NCI-H748 treated with DMSO at 0.1 percent for 48 hours (cell line): ENCODE measurements around the gene CHD2.

ENCODE experiments used
- DNase-seq: peaks from one replicate; lab custom pipeline; 2025; lab: John Stamatoyannopoulos, UW

CHD2 gene

DNA sequence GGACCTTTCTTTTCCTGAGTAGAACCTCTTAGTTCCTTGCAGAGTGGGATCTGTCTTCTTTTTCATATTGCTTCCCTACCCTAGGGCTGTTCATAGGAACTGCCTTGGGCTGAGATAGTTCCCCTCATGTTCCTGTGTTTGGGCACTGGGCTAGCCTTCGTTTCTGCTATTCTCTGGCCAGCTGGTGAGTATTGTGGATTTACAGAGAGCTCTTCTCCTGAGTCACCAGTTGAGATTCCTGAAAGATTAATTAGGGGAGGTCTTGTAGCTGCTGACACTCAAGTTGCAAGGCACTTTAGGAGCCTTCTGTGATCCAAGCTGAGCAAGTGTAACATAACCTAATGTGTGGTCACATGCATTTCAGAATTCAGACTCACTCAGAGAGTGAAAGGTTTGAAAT is 30.7 kb downstream of the CHD2 start:
- no peak for DNase-seq

DNA sequence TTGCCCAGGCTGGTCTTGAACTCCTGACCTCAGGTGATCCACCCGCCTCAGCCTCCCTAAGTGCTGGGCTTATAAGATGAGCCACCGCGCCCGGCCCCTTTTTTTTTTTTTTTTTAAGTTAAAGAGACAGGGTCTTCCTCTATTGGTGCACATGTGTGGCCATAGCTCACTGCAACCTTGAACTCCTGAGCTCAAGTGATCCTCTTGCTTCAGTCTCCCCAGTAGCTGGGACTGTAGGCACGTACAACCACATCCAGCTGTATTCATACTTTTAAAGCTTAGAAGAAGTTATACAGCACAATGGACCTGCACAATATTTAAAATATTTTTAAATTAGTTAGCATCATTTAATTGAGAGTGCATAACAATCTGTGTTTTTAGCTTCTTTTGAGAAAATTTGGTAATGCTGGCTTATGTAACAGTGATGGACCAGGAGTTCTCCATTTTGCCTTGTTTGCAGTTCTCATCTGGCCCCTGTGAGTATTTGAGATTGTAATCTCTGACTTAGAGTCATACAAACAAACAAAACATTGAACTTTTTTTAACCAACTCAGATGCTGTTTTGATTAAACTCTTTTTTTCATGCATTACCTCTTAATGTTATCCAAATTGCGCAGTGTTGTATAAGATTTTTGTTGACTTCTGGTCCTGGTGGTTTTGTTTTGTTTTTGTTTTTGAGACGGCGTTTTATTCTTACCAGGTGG is 33.0 kb downstream of the CHD2 start:
- DNase-seq, result no peak

DNA sequence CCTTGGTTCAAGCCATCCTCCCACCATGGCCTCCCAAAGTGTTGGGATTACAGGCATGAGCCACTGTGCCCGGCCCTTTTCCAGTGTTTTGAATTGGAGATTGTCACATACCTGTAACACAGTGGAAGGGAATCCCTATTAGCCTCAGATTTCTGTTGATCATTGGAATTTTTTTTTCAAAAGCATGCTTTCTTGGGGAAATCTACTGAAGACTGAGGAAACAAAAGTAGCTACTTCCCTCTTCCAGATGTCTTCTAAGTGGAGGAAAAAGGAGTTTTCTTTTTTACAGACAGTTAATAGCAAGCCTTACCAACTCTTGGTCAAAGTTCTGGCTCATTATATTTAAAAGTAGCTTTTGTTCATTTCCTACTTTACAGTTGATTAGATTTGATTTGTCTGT is 33.7 kb downstream of the CHD2 start:
- no peak for DNase-seq

DNA sequence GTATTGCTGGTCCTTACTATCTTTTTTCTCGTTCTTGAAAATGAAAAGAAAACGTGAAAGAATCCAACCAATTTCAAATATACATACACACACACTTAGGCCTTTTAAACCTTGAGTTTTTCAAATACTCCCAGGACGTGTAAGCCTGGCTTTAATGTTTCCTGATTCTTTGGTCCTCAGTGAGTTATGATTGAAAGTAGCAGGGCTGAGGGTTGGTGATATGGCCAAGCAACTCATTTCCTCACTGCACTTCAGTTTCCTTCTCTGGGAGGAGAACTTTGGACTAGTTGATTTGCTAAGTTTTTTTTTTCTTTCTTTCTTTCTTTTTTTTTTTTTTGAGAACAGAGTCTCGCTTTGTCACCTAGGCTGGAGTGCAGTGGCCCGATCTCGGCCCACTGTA is 34.6 kb downstream of the CHD2 start:
- no peak for DNase-seq

DNA sequence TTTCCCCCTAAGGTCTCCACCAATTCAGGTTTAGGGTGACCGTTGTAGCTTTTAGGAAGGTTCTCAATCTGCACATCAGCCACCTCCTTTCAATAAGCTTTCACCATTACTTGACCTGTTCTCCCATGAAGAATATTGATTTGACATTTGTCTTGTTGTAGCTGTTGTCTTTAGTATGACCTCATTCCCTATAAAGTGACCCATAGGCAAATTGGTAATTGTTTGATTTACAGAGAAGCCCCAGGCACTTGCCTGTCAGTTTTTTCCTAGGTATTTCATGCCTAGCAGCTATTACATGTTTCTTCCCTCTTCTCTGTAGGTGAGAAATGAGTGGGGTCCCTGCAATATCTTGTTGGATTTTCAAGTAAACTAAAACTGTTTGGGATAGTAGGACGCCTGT is 36.0 kb downstream of the CHD2 start:
- DNase-seq, result no peak

DNA sequence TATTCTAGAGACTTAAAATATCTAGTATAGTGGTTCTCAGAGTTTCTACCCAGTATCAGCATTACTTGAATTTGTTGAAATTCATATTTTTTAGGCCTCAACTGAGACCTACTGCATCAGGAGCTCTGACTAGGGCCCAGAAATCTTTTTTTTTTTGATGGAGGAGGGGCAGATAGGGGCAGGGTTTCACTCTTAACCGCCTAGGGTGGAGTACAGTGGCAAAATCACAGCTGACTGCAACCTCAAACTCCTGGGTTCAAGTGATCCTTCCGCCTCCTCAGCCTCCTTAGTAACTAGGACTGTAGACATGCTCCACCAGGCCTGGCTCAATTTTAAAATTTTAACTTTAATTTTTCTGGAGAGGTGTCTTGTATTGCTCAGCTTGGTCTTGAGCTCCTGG is 36.6 kb downstream of the CHD2 start:
- DNase-seq, result no peak

DNA sequence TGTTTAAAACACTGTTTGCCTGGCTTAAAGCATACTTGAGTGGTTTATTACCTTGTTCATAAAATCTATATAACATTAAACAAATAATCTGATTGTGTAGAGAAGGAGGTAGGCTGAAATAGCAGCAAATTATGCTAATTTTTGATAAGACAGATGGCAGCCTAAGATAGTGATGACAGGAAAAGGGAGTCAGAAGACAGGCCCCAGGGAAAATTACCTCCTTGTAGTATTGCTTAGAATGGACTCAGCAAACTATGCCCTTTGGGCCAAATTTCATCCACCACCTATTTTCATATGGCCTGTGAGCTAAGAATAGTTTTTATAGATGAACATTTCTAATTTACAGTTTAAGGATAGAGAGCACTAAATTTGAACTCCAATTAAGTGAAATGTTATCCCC is 37.8 kb downstream of the CHD2 start:
- no peak for DNase-seq

DNA sequence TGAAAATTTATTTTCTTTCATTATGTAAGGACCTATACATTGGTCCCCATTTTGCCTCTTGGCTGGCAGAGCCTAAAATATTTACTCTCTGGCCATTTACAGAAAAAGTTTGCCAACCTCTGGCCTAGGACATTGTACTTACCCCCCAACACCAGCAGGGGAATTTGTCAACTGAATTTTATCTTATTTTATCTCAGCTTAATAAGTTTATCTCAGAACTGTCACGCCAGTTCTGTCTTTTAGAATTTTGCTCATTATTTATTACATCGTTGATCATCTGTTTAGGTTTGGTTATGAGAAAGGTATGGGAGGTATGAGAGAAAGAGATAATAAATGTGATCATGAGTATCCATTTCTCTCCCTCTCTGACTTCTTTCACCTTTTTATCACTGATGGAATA is 38.3 kb downstream of the CHD2 start:
- DNase-seq, result no peak

DNA sequence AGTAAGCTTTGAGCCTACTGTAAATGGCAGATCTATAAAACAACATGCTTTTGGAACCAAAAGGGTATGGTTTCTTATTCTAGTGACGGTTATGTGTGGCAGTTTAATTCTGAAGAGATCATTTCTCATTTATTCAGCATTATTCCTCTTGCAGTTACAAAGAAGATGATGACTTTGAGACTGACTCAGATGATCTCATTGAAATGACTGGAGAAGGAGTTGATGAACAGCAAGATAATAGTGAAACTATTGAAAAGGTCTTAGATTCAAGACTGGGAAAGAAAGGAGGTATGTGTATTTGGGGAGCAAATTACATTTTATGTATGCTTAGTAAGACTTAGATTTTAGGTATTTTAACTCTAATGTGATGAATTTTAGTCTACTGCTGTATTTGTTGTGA is 41.5 kb downstream of the CHD2 start:
- DNase-seq, result no peak

DNA sequence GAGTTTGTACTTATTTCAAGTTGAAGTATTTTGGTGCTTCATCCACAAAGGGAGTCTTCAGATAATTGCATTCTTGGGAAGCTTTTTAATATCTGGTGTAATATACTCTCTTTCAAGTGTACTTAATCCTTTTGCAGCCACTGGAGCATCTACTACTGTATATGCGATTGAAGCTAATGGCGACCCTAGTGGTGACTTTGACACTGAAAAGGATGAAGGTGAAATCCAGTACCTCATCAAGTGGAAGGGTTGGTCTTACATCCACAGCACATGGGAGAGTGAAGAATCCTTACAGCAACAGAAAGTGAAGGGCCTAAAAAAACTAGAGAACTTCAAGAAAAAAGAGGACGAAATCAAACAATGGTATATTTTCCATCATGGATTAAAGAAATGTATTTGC is 42.6 kb downstream of the CHD2 start:
- DNase-seq, result no peak

DNA sequence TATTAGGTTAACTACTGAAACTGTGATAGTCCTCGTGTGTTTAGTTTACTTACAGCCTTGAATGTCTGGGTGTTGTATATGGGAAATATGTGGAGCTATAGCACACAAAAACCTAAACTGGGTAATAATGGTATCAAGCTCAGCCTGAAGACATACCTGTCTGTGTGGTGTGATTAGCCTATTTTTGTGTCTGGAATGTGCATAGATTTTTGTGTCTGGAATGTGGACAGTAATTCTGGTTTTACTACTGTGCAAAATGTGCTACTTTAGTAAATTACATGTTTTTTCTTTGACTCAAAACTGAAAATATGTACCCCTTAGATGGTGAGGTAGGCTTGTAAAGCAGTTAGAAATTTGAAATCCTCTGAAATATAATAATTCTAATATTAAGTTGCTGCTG is 43.5 kb downstream of the CHD2 start:
- no peak for DNase-seq

DNA sequence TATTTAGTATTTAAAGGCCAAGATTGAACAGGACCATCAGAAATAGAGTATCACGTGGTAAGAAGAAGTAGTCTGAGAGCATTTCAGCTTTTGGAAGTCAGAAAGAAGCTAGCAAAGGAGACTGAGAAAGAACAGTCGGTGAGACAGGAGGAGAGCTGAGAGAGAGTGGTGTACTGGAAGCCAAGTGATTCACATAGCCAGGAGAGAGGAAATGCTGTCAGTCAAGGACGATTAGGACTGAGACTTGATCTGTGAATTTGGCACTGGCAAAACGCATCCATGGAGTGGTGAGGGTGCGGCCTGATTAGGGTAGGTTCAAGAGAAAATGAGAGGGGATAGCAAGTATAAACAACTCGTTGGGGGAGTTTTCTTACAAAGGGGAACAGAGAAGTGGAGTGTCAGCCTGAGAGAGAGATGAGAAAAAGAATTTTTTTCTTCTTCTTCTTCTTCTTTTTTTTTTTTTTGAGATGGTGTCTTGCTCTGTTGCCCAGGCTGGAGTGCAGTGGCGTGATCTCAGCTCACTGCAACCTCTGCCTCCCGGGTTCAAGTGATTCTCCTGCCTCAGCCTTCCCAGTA is 44.9 kb downstream of the CHD2 start:
- DNase-seq, result no peak

DNA sequence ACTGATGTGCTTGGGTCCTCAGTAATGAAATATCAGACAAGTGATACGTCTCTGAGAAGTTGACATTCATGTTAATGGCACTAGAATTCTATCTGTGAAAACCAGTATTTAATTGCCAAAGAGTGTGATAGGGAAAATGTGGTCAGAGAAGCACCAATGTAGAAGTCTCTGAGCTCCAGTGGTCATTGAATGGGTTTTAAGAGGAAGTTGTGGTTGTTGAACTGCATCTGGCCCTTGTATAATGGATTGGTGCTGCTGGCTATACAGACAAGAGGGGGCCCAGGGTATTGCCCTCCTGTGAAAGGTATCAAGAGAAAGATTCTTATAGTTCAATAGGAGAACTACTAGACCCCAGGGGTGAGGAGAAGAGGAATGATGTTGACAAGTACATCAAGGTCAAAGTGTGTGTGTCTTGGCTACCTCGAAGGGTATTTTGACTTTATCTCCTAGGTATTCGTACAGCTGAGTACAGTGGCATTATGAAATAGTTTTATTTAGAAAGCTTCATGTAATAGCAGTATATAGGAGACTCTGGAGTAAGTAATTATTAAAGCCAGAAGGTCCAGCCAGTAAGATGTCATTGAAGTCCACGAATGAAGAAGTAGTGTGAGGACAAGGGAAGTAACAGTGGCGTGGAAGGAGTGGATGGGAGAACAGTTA is 47.1 kb downstream of the CHD2 start:
- DNase-seq, result no peak

DNA sequence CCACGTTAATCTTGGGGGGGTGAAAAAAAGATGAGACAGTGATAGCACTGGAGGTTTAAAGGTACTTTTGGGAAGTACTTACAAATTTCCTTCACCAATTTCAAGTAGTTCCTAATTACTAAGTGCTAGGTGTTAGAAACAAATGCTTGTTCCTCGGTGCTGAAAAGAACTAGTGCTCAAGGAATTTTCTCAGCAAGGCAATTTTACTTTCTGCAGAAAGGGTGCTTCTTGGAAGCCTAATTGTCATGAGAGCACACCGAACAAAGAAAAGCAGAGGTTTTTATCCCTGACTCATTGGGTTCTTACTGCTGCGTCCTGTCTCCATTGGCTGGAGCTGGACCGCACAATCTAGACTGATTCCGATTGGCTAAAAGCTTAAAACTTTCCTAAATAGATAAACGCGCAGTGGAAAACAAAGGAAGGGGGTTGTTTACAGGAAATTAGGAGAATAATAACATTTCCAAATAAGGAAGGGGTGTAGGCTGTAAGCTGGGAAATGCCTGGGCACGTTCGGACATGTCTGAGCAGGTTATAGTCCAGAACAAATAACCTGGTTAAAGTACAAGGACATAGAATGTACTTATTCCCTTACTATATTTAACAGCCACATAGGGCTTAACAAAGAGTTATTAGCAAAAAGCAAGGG is 49.6 kb downstream of the CHD2 start:
- DNase-seq, result peak; percentile 1

DNA sequence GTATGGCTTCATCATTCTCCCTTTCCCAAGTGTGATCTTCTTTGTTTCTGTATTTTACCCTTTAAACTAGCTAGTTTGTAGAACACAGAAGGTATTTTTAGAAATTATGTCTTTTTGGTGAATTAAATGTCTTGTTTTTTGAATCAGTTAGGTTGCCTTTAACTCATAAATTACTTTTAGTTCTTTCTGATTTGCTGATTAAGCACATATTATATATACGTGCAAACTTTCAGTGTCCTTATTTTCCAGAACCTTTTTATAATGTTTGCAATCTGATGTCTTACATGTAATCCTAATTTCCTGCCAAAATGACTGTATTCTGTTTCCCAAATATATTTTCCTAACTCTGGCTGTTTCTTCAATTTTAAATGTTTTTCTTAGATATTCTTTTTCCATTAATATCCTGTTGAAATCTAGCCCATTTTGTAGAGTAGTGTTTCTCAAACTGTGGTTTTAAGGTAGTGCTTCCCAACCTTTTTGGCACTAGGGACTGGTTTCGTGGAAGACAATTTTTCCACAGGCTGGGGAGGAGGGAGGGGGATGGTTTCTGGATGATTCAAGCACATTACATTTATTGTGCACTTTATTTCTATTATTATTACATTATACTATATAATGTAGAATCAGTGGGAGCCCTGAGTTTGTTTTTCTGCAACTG is 51.8 kb downstream of the CHD2 start:
- DNase-seq, result no peak

DNA sequence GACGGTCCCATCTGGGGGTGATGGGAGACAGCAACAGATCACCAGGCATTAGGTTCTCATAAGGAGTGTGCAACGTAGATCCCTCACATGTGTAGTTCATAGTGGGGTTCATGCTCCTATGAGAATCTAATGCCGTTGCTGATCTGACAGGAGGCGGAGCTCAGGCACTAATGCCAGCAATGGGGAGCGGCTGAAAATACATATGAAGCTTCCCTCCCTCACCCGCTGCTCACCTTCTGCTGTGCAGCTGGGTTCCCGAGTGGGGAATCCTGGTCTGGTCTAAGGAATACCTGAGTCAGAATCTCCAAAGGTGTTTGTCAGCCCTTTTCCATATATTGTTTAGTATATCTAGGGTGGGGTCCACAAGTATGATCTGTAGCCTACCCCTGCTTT is 52.3 kb downstream of the CHD2 start:
- no peak for DNase-seq

DNA sequence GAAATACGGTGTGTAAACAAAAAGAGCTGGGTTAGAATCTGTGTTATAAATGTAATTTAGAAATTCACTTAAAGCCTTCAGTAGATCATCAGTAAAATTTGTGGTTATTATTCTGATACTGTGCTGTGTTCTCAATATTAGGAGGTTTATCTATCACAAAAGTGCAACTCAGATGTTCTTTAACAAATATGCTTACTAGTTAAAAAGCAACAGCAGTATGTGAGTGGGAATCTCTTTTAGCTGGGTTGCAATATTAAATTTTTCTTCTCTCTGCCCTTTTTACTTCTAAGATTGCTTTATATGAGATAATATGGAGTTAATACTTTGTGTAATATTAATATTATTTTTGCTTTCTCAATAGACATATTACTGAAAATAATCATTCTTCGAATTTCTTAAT is 53.4 kb downstream of the CHD2 start:
- no peak for DNase-seq

DNA sequence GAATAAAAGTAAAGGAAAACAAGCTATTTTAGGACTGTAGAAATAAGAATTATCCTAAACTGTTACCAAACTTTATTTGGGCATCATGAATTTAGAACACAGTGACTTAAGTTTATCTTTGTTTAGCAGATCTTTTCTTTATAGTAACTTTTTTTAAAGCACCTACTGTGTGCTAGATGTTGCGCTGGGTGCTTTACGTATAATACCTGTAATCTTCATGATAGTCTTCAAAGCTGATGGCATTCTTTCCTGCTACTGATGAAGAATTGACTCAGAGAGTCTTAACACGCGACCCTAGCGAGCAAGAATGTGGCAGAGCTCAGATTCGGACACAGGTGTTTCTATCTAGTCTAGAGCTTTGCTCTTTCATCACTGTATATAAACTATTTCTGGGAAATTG is 53.9 kb downstream of the CHD2 start:
- DNase-seq, result no peak

DNA sequence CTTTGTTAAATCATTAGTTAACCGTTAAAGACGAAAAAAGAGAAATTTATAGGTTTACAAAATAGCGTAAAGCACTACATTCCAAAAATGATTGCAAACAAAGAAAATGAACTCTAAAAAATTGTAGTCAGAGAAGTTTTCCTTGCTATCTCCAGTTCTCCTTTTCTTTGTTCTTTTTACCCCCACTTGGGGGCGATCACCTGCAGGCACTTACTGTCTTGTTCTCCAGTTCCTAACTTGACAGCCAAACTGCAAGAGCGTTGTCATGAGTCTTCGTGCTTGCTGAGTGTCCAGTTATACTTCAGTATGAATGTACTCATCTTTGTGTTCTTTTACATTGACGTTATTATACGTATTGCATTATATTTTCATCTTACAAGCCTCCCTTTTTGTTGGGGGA is 54.5 kb downstream of the CHD2 start:
- no peak for DNase-seq

DNA sequence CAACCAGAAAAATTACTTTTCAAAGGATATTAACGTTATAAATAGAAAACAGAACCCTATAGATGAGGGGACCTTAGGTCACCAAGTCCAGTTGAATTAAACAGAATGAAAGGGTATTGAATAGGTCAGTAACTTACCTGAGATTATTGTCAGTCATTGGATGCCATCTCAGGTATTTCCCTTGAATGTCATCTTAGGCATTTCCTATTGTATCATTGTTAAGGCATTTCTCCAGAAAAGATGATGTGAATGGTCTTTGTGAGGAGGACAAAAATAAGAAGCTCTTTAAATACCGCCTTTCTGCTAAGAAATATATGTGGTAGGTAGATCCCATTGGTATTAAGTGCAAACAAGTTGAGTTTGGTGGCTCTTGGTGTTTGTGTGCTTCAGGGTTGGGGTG is 55.6 kb downstream of the CHD2 start:
- no peak for DNase-seq

DNA sequence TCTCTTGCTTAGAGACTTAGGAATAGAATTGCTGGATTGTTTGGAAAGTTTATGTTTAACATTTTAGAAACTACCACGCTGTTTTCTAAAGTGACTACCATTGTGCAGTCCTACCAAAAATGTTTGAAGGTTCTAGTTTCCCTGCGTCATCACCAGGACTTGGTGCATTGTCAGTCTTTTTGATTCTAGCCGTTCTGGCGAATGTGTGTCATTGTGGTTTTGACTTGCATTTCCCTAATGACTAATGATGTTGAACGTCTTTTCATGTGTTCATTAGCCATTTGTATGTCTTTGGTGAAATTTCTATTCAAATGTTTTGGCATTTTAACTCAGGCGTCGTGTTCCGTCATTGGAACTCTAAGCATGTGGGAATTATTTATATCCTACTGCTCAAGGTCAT is 58.0 kb downstream of the CHD2 start:
- DNase-seq, result no peak

DNA sequence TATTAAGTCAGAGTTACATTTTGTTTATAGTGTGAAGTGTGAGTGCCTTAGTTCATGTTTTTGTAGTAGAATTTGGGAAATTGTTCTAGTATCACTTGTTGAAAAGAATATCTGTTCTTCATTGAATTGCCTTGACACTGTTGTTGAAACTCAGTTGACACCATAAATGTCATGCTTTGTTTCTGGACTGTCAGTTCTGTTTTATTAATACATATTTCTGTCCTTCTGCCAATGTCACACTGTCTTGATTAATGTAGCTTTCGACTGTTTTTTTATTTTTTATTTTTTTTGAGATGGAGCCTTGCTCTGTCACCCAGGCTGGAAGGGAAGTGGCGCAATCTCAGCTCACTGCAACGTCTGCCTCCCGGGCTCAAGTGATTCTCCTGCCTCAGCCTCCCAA is 59.1 kb downstream of the CHD2 start:
- DNase-seq, result no peak
